Right renal cortex interstitium (tissue), 3 donors: ENCODE measurements around the gene SLC38A6. TPM values are rescaled to one million over a fixed set of nuclear protein-coding genes. Genes with fewer than 3 reads are reported as not detected.

Experiments used
- DNase-seq, 3 donors: peaks; one replicate each; pipeline ENCODE4 v3.0.0-alpha.2; 2013; ENCODE audit warnings: low read depth in 3 of 3, low spot score in 2 of 3
- polyA plus RNA-seq, 3 donors: library from polyadenylated mRNA; unstranded; fragments of 120-200 nt; gene quantifications; one replicate each; pipeline ENCODE4 v1.2.1, GENCODE V29; 2013; ENCODE audit not compliant: insufficient read length in 3 of 3

The SLC38A6 gene
- polyA plus RNA-seq, 3 donors = 20.4 to 21.8 (median 21.6) TPM

GRCh38 chr14:61101803-61102548 lies 120.9 kb downstream of the SLC38A6 start:
- DNase-seq = no peak

Other genes starting within 250 kb of the SLC38A6 start
- 10 to 100 TPM; 50.3 to 57.2 (median 53.1) TPM for gene MNAT1, start 246.5 kb upstream of the SLC38A6 start, polyA plus RNA-seq
- 10 to 100 TPM; 22.7 to 29.7 (median 25.5) TPM for gene TRMT5, start 166 bp upstream of the SLC38A6 start, polyA plus RNA-seq